ENCODE measurements around the gene STOML1. TPM values are rescaled to one million over a fixed set of nuclear protein-coding genes. Genes with fewer than 3 reads are reported as not detected.

STOML1 gene
- total and polyA plus RNA-seq, 2 donors from 2014 or later, result 15.0 to 22.2 TPM

DNA sequence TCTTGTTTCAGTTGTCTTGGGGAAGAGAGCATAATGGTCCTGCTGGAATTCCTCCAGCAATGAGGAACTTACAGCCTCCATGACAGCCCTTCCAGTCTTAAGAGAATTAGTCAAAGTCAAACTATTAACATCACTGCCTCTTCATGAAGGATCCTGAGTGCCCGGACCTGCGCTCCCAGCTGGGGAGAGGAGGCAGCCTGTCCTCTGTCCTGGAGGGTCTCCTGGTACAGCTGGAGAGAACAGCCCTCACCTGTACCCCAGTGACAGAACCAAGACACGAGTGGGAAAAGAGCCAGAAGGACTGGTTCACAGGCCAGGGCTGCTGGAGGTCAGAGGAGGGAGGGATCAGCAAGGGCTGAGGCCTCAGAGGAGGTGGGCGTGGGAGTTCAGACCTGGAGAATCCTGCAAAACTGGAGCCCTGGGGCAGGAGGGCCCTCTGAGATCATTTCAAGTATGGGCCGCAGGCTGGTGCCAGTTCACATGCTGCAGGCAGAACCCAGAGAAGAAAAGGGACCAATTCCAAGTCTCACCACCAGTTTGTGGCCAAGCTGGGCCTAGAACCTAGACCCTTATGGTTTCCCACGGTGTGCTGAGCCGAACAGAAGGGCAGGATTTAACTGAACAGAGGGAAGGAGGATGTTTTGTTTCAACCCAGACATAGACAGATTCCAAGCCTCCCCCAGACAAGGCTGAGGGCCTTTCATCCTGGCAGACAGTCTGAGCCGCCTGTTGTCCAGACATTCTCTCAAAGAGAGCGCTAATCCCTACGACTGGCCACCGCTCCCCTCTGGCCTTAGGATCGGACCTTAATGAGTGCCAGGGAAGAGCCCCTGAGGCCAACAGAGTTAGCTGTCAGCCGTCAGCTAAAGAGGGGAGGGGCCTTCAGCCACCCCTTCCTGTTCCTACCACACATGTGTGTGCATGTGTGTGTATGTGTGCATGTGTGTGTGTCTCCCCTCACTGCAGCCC lies 47.6 kb downstream of the STOML1 start:
- no peak for FAIRE-seq
- TF ChIP-seq CTCF (IDR thresholded peaks at IDR 0.05; ENCODE audit: borderline replicate concordance, extremely low read depth, insufficient read depth), result no peak
- DNase-seq, result peak in 3 of 5 donors; percentile 37 to 67 (median 43)
- Histone ChIP-seq H3K9me3 (ENCODE audit: control insufficient read depth in 2 of 3, insufficient read depth in 1 of 3, low read length in 3 of 3) (no peaks in the 10 kb centered on the region), H3K27ac (ENCODE audit: low read depth in 2 of 2, low read length in 2 of 2) (no peak overlapping the region), H3K9ac (ENCODE audit: low read length in 3 of 3) (no peak overlapping the region), H3K36me3 (ENCODE audit: control insufficient read depth in 2 of 3, insufficient read depth in 3 of 3, low read length in 3 of 3) (peaks cover 0 to 7% (median under 1%) of the 10 kb centered on the region in 3 donors), H3K27me3 (ENCODE audit: control insufficient read depth, insufficient read depth, low read length) (no peaks in the 10 kb centered on the region), H3K4me3 (ENCODE audit: low read length in 3 of 3) (no peak overlapping the region), H3K4me1 (ENCODE audit: control insufficient read depth in 2 of 3, insufficient read depth in 2 of 3, low read depth in 1 of 3, low read length in 3 of 3) (peaks cover 0 to 2% (median 0%) of the 10 kb centered on the region in 3 donors)
- intact Hi-C loops (cut with DNase I), result no loop called here

DNA sequence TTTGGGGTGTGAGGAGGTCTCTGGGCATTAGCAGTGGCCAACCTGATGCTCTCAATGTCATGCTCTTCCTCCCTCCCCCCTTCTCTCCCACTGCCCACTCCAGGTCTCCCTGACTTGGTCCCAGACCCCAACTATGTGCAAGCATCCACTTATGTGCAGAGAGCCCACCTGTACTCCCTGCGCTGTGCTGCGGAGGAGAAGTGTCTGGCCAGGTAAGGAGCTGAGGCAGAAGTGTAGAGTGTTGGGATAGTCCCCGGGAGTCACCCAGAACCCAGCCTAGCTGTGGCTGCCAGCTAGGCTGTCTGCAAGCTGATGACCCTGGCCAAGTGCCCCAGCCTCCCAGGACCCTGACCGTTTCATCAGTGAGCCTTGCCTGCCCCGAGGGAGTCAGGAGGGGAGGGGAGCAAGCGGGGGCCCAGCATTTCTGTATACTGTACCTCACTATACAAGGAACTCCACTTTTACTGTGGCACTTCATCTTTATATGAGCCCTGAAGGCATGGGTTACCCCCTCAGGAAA lies 49.3 kb downstream of the STOML1 start:
- H3K4me1 ChIP-seq (ENCODE audit: control insufficient read depth in 2 of 3, insufficient read depth in 2 of 3, low read depth in 1 of 3, low read length in 3 of 3), result peaks cover 0 to 2% (median 0%) of the 10 kb centered on the region in 3 donors
- no peak overlapping the region for H3K9ac ChIP-seq (ENCODE audit: low read length in 3 of 3)
- no peak for FAIRE-seq
- no peak for TF ChIP-seq CTCF (IDR thresholded peaks at IDR 0.05; ENCODE audit: borderline replicate concordance, extremely low read depth, insufficient read depth)
- peak in 1 of 5 donors; percentile 29 for DNase-seq
- intact Hi-C loops (cut with DNase I), result no loop called here
- H3K27ac ChIP-seq (ENCODE audit: low read depth in 2 of 2, low read length in 2 of 2), result no peak overlapping the region
- H3K36me3 ChIP-seq (ENCODE audit: control insufficient read depth in 2 of 3, insufficient read depth in 3 of 3, low read length in 3 of 3), result peaks cover 0 to 7% (median 0%) of the 10 kb centered on the region in 3 donors
- no peaks in the 10 kb centered on the region for H3K9me3 ChIP-seq (ENCODE audit: control insufficient read depth in 2 of 3, insufficient read depth in 1 of 3, low read length in 3 of 3)
- H3K27me3 ChIP-seq (ENCODE audit: control insufficient read depth, insufficient read depth, low read length), result no peaks in the 10 kb centered on the region
- no peak overlapping the region for H3K4me3 ChIP-seq (ENCODE audit: low read length in 3 of 3)

DNA sequence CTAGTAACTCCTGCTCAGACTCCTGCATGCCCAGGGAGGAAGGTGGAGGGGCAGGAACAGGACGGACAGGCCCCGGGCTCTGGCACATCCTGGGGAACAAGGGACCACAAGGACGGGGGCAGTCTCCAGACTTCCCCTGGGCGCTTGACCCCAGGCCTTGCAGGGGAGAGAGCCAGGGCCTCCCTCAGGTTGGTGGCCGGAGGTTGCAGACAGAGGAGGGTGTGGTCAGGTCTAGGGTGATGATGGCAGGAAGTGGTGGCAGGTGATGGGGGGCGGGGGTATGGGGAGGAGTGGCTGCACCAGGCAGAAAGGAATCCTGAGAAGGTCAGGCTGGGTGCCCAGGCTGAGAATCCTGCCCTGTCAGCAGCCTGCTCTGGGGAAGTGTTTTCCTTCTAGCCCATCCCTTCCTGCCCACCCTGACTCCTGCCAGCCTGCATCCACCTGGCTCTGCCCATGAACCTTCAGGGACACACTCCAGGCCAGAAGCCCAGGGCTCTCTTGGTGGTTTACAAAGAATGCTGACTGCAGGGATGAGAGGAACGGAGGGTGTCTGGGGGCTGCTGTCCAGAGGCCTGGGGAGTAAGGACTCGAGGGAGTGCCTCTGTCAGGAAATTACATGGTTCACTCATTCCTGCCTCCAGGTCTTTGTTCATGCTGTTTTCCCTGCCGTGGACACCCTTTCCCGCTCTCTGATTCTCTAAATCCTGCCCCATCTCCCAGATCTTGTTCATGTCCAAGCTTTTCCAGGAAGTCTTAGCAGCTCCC lies 50.0 kb downstream of the STOML1 start:
- peak in 2 of 5 donors; percentile 49 to 66 for DNase-seq
- no peak overlapping the region for H3K4me3 ChIP-seq (ENCODE audit: low read length in 3 of 3)
- H3K9ac ChIP-seq (ENCODE audit: low read length in 3 of 3), result no peak overlapping the region
- no peak overlapping the region for H3K27ac ChIP-seq (ENCODE audit: low read depth in 2 of 2, low read length in 2 of 2)
- TF ChIP-seq CTCF (IDR thresholded peaks at IDR 0.05; ENCODE audit: borderline replicate concordance, extremely low read depth, insufficient read depth), result no peak
- peaks cover 0 to 4% (median 0%) of the 10 kb centered on the region in 3 donors for H3K36me3 ChIP-seq (ENCODE audit: control insufficient read depth in 2 of 3, insufficient read depth in 3 of 3, low read length in 3 of 3)
- intact Hi-C loops (cut with DNase I), result no loop called here
- no peaks in the 10 kb centered on the region for H3K27me3 ChIP-seq (ENCODE audit: control insufficient read depth, insufficient read depth, low read length)
- peaks cover 0 to 2% (median 2%) of the 10 kb centered on the region in 3 donors for H3K4me1 ChIP-seq (ENCODE audit: control insufficient read depth in 2 of 3, insufficient read depth in 2 of 3, low read depth in 1 of 3, low read length in 3 of 3)
- no peaks in the 10 kb centered on the region for H3K9me3 ChIP-seq (ENCODE audit: control insufficient read depth in 2 of 3, insufficient read depth in 1 of 3, low read length in 3 of 3)
- FAIRE-seq, result no peak

Measured in kidney (tissue), 14 donors.